H1 (cell line): ENCODE data around the gene GNAT2. TPM values are rescaled to one million over a fixed set of nuclear protein-coding genes. Genes with fewer than 3 reads are reported as not detected.

Experiments
- CTCF ChIA-PET: fragments of 300-600 bp; sonication (Branson Sonifier 250); formaldehyde crosslinking; loops from one replicate; lab custom pipeline; 2021; ENCODE audit not compliant: partially characterized antibody; lab: Charles Lee
- POLR2A ChIA-PET: fragments of 300-600 bp; sonication (Branson Sonifier 250); formaldehyde crosslinking; loops from one replicate; lab custom pipeline; 2021; ENCODE audit warnings: inconsistent platforms; ENCODE audit not compliant: partially characterized antibody; lab: Charles Lee
- DNase-seq, 2 experiments: peaks; one replicate each; pipeline versions ENCODE4 v3.0.0 to v3.0.0-alpha.2; 2010 to 2022; ENCODE audit warnings: low spot score in 2 of 2, low read depth in 1 of 2, mixed read lengths in 1 of 2
- FAIRE-seq: peaks from 2 replicates; lab custom pipeline; 2011; peaks lifted over from hg19 to GRCh38; lab: Jason Lieb, UNC
- H2AFZ ChIP-seq: 2 replicates; pipeline ENCODE4 v1.8.1; 2012; ENCODE audit warnings: low read length, inconsistent platforms
- H2AK5ac ChIP-seq: 2 replicates; pipeline ENCODE4 v1.6.1; 2013; ENCODE audit warnings: low read depth, low read length
- H2BK120ac ChIP-seq: replicated peaks from 2 replicates; pipeline ENCODE3; 2013; ENCODE audit warnings: low read depth, low read length, inconsistent platforms
- H2BK12ac ChIP-seq: 2 replicates; pipeline ENCODE4 v1.6.1; 2013; ENCODE audit warnings: low read depth, low read length
- H2BK15ac ChIP-seq: 2 replicates; pipeline ENCODE4 v1.6.1; 2013; ENCODE audit warnings: low read length
- H2BK20ac ChIP-seq: 2 replicates; pipeline ENCODE4 v1.6.1; 2013; ENCODE audit warnings: low read length
- H2BK5ac ChIP-seq: 2 replicates; pipeline ENCODE4 v1.6.1; 2013; ENCODE audit warnings: low read depth, low read length
- H3K14ac ChIP-seq: 2 replicates; pipeline ENCODE4 v1.6.1; 2013; ENCODE audit warnings: inconsistent platforms; ENCODE audit not compliant: insufficient read length
- H3K18ac ChIP-seq: 2 replicates; pipeline ENCODE4 v1.6.1; 2013; ENCODE audit warnings: low read length; ENCODE audit errors: extremely low read depth
- H3K23ac ChIP-seq: 2 replicates; pipeline ENCODE4 v1.6.1; 2013; ENCODE audit warnings: inconsistent platforms; ENCODE audit not compliant: insufficient read length
- H3K23me2 ChIP-seq: 2 replicates; pipeline ENCODE4 v1.6.1; 2013; ENCODE audit warnings: low read depth, low read length
- H3K27ac ChIP-seq: 2 replicates; pipeline ENCODE4 v1.6.1; 2011; ENCODE audit warnings: low read depth, low read length, inconsistent platforms
- H3K27me3 ChIP-seq, 4 experiments: replicated peaks in 1 of 4; 1 replicate in 1 of 4; 2 replicates in 3 of 4; pipeline versions ENCODE4 v1.6.1 to v1.8.1; 2011 to 2013; ENCODE audit warnings: low read length in 3 of 4, mild to moderate bottlenecking in 3 of 4, inconsistent platforms in 2 of 4, mixed read lengths in 2 of 4, moderate library complexity in 1 of 4; ENCODE audit not compliant: control insufficient read depth in 3 of 4, insufficient read depth in 3 of 4; ENCODE audit errors: extremely low read depth in 1 of 4
- H3K36me3 ChIP-seq, 4 experiments: 2 replicates each; pipeline versions ENCODE4 v1.6.1 to v1.8.1; 2011 to 2013; ENCODE audit warnings: mild to moderate bottlenecking in 4 of 4, low read length in 3 of 4, moderate library complexity in 2 of 4, control low read depth in 1 of 4, inconsistent platforms in 1 of 4; ENCODE audit not compliant: insufficient read depth in 4 of 4, control insufficient read depth in 2 of 4
- H3K4ac ChIP-seq: replicated peaks from 2 replicates; pipeline ENCODE3; 2013; ENCODE audit warnings: low read length, low read depth, mixed read lengths, inconsistent platforms; ENCODE audit not compliant: insufficient read length
- H3K4me1 ChIP-seq, 4 experiments: replicated peaks in 1 of 4; 1 replicate in 1 of 4; 2 replicates in 3 of 4; pipeline versions ENCODE4 v1.6.1 to v1.8.1; 2011 to 2013; ENCODE audit warnings: low read length in 3 of 4, inconsistent platforms in 2 of 4, mixed read lengths in 1 of 4; ENCODE audit not compliant: insufficient read depth in 4 of 4, control insufficient read depth in 3 of 4
- H3K4me2 ChIP-seq, 2 experiments: 2 replicates each; pipeline versions ENCODE4 v1.6.1 to v1.8.1; 2011 to 2013; ENCODE audit warnings: low read depth in 2 of 2, low read length in 2 of 2, control low read depth in 1 of 2, inconsistent platforms in 1 of 2, mild to moderate bottlenecking in 1 of 2; ENCODE audit not compliant: insufficient read depth in 1 of 2
- H3K4me3 ChIP-seq, 4 experiments: fragments of 200-600, 300-600 bp in 1 of 4; sonication (generic), shearing (Covaris generic), sonication (Bioruptor Twin) in 1 of 4; 2 replicates each; pipeline versions ENCODE4 v1.5.1 to v1.8.1; 2011 to 2016; ENCODE audit warnings: low read length in 4 of 4, low read depth in 3 of 4, control low read depth in 2 of 4, inconsistent platforms in 2 of 4, mild to moderate bottlenecking in 2 of 4, mixed read lengths in 1 of 4, moderate library complexity in 1 of 4; ENCODE audit not compliant: insufficient read depth in 2 of 4; ENCODE audit errors: extremely low read depth in 1 of 4
- H3K56ac ChIP-seq: replicated peaks from 2 replicates; pipeline ENCODE3; 2013; ENCODE audit warnings: low read depth, mild to moderate bottlenecking, mixed read lengths, low read length, inconsistent platforms; ENCODE audit not compliant: insufficient read length
- H3K79me1 ChIP-seq: 2 replicates; pipeline ENCODE4 v1.6.1; 2013; ENCODE audit warnings: low read depth, low read length, control low read depth
- H3K79me2 ChIP-seq, 2 experiments: 2 replicates each; pipeline versions ENCODE4 v1.6.1 to v1.8.1; 2012 to 2013; ENCODE audit warnings: low read length in 2 of 2, mild to moderate bottlenecking in 2 of 2, inconsistent platforms in 1 of 2; ENCODE audit not compliant: insufficient read depth in 2 of 2, control insufficient read depth in 1 of 2
- H3K9ac ChIP-seq, 4 experiments: replicated peaks in 1 of 4; 1 replicate in 1 of 4; 2 replicates in 3 of 4; pipeline versions ENCODE4 v1.6.1 to v1.8.1; 2011 to 2013; ENCODE audit warnings: low read depth in 3 of 4, low read length in 3 of 4, control low read depth in 2 of 4, mild to moderate bottlenecking in 2 of 4, moderate library complexity in 2 of 4, inconsistent platforms in 1 of 4; ENCODE audit errors: extremely low read depth in 1 of 4
- H3K9me3 ChIP-seq, 2 experiments: 2 replicates each; pipeline versions ENCODE4 v1.6.1 to v1.8.1; 2012 to 2013; ENCODE audit warnings: mild to moderate bottlenecking in 2 of 2, moderate library complexity in 2 of 2, control low read depth in 1 of 2, inconsistent platforms in 1 of 2, low read depth in 1 of 2, low read length in 1 of 2, mixed read lengths in 1 of 2; ENCODE audit not compliant: insufficient read depth in 2 of 2
- H4K20me1 ChIP-seq, 2 experiments: replicated peaks in 1 of 2; 2 replicates each; pipeline versions ENCODE3 to v1.8.1; 2011 to 2013; ENCODE audit warnings: inconsistent platforms in 2 of 2, low read length in 2 of 2, mild to moderate bottlenecking in 1 of 2; ENCODE audit not compliant: insufficient read depth in 2 of 2, control insufficient read depth in 1 of 2
- H4K5ac ChIP-seq: 2 replicates; pipeline ENCODE4 v1.6.1; 2013; ENCODE audit warnings: low read length, low read depth, mixed read lengths, inconsistent platforms; ENCODE audit not compliant: insufficient read length
- H4K8ac ChIP-seq: 2 replicates; pipeline ENCODE4 v1.8.0; 2013; ENCODE audit warnings: mild to moderate bottlenecking, moderate library complexity, low read length, inconsistent platforms; ENCODE audit not compliant: insufficient read depth; ENCODE audit errors: extremely low read depth
- H4K91ac ChIP-seq: replicated peaks from 2 replicates; pipeline ENCODE3; 2013; ENCODE audit warnings: low read length, mixed read lengths, inconsistent platforms; ENCODE audit not compliant: insufficient read length
- CTBP2 ChIP-seq: IDR thresholded peaks from 2 replicates; pipeline ENCODE4 v1.7.0; 2011; ENCODE audit warnings: borderline replicate concordance, mild to moderate bottlenecking, moderate library complexity, mixed read lengths, low read length; ENCODE audit not compliant: insufficient read depth, insufficient read length
- NRF1 ChIP-seq: IDR thresholded peaks from 2 replicates; pipeline ENCODE4 v1.6.1; 2011; ENCODE audit warnings: mild to moderate bottlenecking, low read depth, low read length, improper control_type of control experiment
- WGBS, 2 experiments: shearing (Covaris generic) in 1 of 2; methylation state at CpG; one replicate each; pipeline versions ENCODE4 v1.1.6 to v1.1.7; 2013 to 2015; ENCODE audit warnings: low lambda C conversion rate in 2 of 2, mixed read lengths in 2 of 2, inconsistent platforms in 1 of 2, low coverage in 1 of 2, missing lambda C conversion rate in 1 of 2; ENCODE audit not compliant: insufficient replicate concordance in 2 of 2, insufficient coverage in 1 of 2, insufficient read length in 1 of 2; ENCODE audit errors: extremely low coverage in 1 of 2, missing lambda C conversion rate in 1 of 2; 5-methylcytosine and 5-hydroxymethylcytosine counted together
- polyA plus RNA-seq, 7 experiments: library from polyadenylated mRNA; depleted of rRNA in 3 of 7; stranded (reverse) in 5 of 7; unstranded in 2 of 7; fragments of >200 nt in 5 of 7; fragments of 200-250 nt in 2 of 7; gene quantifications; 1 replicate in 5 of 7; 2 replicates in 1 of 7; 4 replicates in 1 of 7; pipeline versions ENCODE4 v1.2.1 to v1.2.3, GENCODE V29; 2011 to 2013; ENCODE audit warnings: missing spikeins in 2 of 7, mixed read lengths in 2 of 7
- total RNA-seq: library from RNA; stranded (reverse); fragmentation: NEBNext Ultra II Directional; extraction: Animal tissue kit (Norgen Biotek cat#: 25700); gene quantifications from 2 replicates; pipeline ENCODE4 v1.2.1, GENCODE V29; 2021

Gene GNAT2
- total and polyA plus RNA-seq, 2 of the 8 experiments (the other 6 are each of a cell fraction or from before 2014, with no cell fraction given) = 0.05 TPM; not detected in 1

DNA sequence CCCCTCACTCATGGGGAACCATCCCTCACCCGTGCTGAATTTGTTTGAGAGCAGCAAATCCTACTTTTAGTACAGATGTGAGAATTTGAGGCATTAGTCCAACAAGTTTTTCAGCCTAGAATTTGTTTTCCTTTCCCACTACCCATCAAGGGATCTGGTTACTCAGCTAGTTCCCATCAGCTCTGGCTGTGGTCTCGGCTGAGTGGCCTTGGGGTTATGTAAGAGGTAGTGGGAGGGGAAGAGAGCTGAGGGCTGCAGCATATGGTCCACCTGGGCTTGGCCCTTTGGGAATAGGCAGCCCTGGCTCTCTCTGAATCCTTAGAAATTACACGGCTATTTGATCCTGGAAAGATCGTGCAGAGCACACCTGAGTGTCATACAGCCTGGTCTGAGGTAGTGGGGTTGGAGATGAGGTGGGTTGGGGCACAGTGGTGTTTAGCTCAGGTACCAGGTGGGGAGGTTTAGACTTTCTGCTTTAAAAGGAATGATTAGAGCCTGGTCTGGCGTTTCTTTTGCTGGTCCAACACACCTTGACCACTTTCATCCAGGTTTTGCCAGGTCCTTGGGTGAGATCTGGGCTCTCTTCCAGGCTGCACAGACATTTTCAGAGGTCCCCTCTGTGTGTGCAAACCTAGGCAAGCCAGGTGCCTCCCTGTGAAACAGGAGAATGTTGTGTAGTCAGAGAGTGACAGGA, 40.7 kb upstream of the GNAT2 start:
- H3K36me3 ChIP-seq = no peaks in the 10 kb centered on the region
- no peak for TF ChIP-seq CTBP2
- TF ChIP-seq NRF1 = no peak
- TF ChIP-seq, all 59 proteins: peak for 0
- no peak overlapping the region for H3K27ac ChIP-seq
- H2AK5ac ChIP-seq = no peak overlapping the region
- no peak overlapping the region for H3K23ac ChIP-seq
- H2AFZ ChIP-seq = no peak overlapping the region
- no peaks in the 10 kb centered on the region for H3K79me2 ChIP-seq
- no peak overlapping the region for H3K18ac ChIP-seq
- 0 out of 7 replicates have a peak, but pooled peaks cover 0 to 3% (median 0%) of the 10 kb centered on the region in 4 experiments for H3K4me1 ChIP-seq
- WGBS, 2 experiments = 86% methylated on average over 5 of the region's 5 CpGs; no CpG with 5 or more reads in 1 of the 2 experiments
- ChIA-PET POLR2A (interaction anchor here (1.0 kb wide), 1 partner anchor 10 kb away, joined by 3 read pairs; no protein-coding TSS in a partner anchor), CTCF (interaction anchor here (1.1 to 3.8 kb wide), 5 partner anchors 11 to 114 kb away, joined by 3 to 24 read pairs (median 4); no protein-coding TSS in a partner anchor)
- no peak overlapping the region for H3K4me3 ChIP-seq
- DNase-seq (no peak), FAIRE-seq (no peak)
- no peak overlapping the region for H3K4me2 ChIP-seq
- no peak overlapping the region for H2BK12ac ChIP-seq
- no peak overlapping the region for H4K91ac ChIP-seq
- H2BK20ac ChIP-seq = no peak overlapping the region
- no peak overlapping the region for H2BK15ac ChIP-seq
- no peak overlapping the region for H3K4ac ChIP-seq
- no peak overlapping the region for H3K56ac ChIP-seq
- no peak overlapping the region for H2BK120ac ChIP-seq
- H4K20me1 ChIP-seq = no peaks in the 10 kb centered on the region
- no peak overlapping the region for H3K9ac ChIP-seq
- H3K79me1 ChIP-seq = no peaks in the 10 kb centered on the region
- H4K8ac ChIP-seq = no peak overlapping the region
- no peak overlapping the region for H3K14ac ChIP-seq
- H3K23me2 ChIP-seq = peaks cover 9% of the 10 kb centered on the region
- no peak overlapping the region for H2BK5ac ChIP-seq
- H4K5ac ChIP-seq = no peak overlapping the region
- H3K27me3 ChIP-seq = peaks cover 0 to 1% (median 0%) of the 10 kb centered on the region in 4 experiments; a peak in 3 of 7 replicates
- no peaks in the 10 kb centered on the region for H3K9me3 ChIP-seq
